Caco-2 (cell line): ENCODE measurements around the gene MYO1E. TPM values are rescaled to one million over a fixed set of nuclear protein-coding genes. Genes with fewer than 3 reads are reported as not detected.

Experiments used
- BruUV-seq: library from RNA; stranded (reverse); fragments of 400-500 nt; replicated peaks from 2 replicates; lab custom pipeline; 2021; lab: Mats Ljungman, UMichigan
- CTCF ChIA-PET: fragments of 300-600 bp; sonication (Branson Sonifier 250); formaldehyde crosslinking; loops from one replicate; lab custom pipeline; 2022; ENCODE audit warnings: antibody characterized with exemption; lab: Charles Lee
- POLR2A ChIA-PET: fragments of 300-600 bp; sonication (Branson Sonifier 250); formaldehyde crosslinking; loops from one replicate; lab custom pipeline; 2022; ENCODE audit warnings: antibody characterized with exemption; lab: Charles Lee
- DNase-seq, 2 experiments: peaks; one replicate each; pipeline versions ENCODE4 v3.0.0 to v3.0.0-alpha.2; 2020 to 2022
- H3K27me3 ChIP-seq: replicated peaks from 2 replicates; pipeline ENCODE4 v1.6.0; 2011; ENCODE audit warnings: low read length; ENCODE audit not compliant: control insufficient read depth, insufficient read depth
- H3K36me3 ChIP-seq: 2 replicates; pipeline ENCODE4 v1.5.1; 2011; ENCODE audit warnings: low read length; ENCODE audit not compliant: control insufficient read depth, insufficient read depth
- H3K4me1 ChIP-seq: fragments of 250-450 bp; sonication (Bioruptor Pico); 2 replicates; pipeline ENCODE4 v1.5.1; 2020; ENCODE audit warnings: mild to moderate bottlenecking
- H3K4me3 ChIP-seq: 2 replicates; pipeline ENCODE4 v1.5.1; 2011; ENCODE audit warnings: low read depth, mild to moderate bottlenecking, control low read depth, low read length
- H3K9me3 ChIP-seq: fragments of 250-450 bp; sonication (Bioruptor Pico); 2 replicates; pipeline ENCODE4 v1.5.1; 2020; ENCODE audit warnings: mild to moderate bottlenecking, moderate library complexity
- H3K27ac Mint-ChIP-seq: one replicate; pipeline ENCODE4 v1.8.0; 2022; ENCODE audit warnings: mixed read lengths; ENCODE audit not compliant: unreplicated experiment
- H3K27me3 Mint-ChIP-seq: one replicate; pipeline ENCODE4 v1.8.0; 2022; ENCODE audit warnings: mixed read lengths; ENCODE audit not compliant: insufficient read depth, unreplicated experiment
- H3K36me3 Mint-ChIP-seq: one replicate; pipeline ENCODE4 v1.8.0; 2022; ENCODE audit warnings: mild to moderate bottlenecking, mixed read lengths; ENCODE audit not compliant: insufficient read depth, unreplicated experiment
- H3K4me1 Mint-ChIP-seq: one replicate; pipeline ENCODE4 v1.8.0; 2022; ENCODE audit warnings: low read depth, mixed read lengths; ENCODE audit not compliant: unreplicated experiment
- H3K4me3 Mint-ChIP-seq: one replicate; pipeline ENCODE4 v1.8.0; 2022; ENCODE audit warnings: mild to moderate bottlenecking, moderate library complexity, mixed read lengths; ENCODE audit not compliant: unreplicated experiment
- H3K9me3 Mint-ChIP-seq: one replicate; pipeline ENCODE4 v1.8.0; 2022; ENCODE audit warnings: mixed read lengths; ENCODE audit not compliant: unreplicated experiment
- intact Hi-C: fragments of 100-400 bp; cut with micrococcal nuclease; formaldehyde crosslinking; loops from one replicate; pipeline ENCODE4 v1.10.0; 2022; ENCODE audit not compliant: unreplicated experiment
- total RNA-seq: library from RNA; stranded (reverse); gene quantifications from 2 replicates; pipeline ENCODE4 v1.2.3, GENCODE V29; 2022
- TF ChIP-seq, protein P1 (sequence below), 2 experiments: fragments of 200-600 bp in 1 of 2; IDR thresholded peaks; 1 replicate in 1 of 2; 2 replicates in 1 of 2; pipeline versions ENCODE4 v1.5.1 to v1.8.0; 2011 to 2022; ENCODE audit warnings: antibody characterized with exemption in 1 of 2, control low read depth in 1 of 2, inconsistent platforms in 1 of 2, low read depth in 1 of 2, low read length in 1 of 2, mild to moderate bottlenecking in 1 of 2, moderate library complexity in 1 of 2; ENCODE audit not compliant: insufficient read depth in 1 of 2, severe bottlenecking in 1 of 2, unreplicated experiment in 1 of 2

Gene MYO1E
- total RNA-seq, 1 experiment from 2014 or later = 187 TPM

DNA sequence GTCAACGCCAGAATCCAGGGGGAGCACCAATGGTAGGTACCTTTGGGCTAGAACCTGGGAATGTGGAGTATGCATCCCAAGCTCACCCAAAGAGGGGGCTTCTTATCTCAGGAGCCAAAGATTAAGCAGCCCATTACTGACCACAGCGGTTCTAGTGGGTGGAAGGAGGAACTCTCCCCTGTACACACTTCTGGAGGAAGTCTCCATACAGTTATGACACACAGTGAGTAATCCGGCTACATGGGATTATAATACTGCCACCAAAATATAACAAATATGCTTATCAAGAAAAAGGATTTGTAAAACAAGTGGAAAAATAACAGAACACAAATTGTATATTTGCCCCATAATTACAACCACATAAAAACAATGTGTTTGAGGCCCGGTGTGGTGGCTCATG is 8.4 kb downstream of the MYO1E start:
- intact Hi-C loops = no loop called here
- ChIA-PET CTCF (no interaction called here), POLR2A (no interaction called here)
- Mint-ChIP-seq H3K27ac (no peak overlapping the region), H3K9me3 (peaks cover 9% of the 10 kb centered on the region), H3K4me1 (peaks cover 16% of the 10 kb centered on the region), H3K4me3 (no peak overlapping the region), H3K27me3 (no peaks in the 10 kb centered on the region), H3K36me3 (peaks cover 6% of the 10 kb centered on the region)
- Histone ChIP-seq H3K27me3 (no peaks in the 10 kb centered on the region), H3K36me3 (no peaks in the 10 kb centered on the region), H3K4me1 (peaks cover 26% of the 10 kb centered on the region), H3K4me3 (no peak overlapping the region), H3K9me3 (no peaks in the 10 kb centered on the region)
- TF ChIP-seq, protein P1, sequence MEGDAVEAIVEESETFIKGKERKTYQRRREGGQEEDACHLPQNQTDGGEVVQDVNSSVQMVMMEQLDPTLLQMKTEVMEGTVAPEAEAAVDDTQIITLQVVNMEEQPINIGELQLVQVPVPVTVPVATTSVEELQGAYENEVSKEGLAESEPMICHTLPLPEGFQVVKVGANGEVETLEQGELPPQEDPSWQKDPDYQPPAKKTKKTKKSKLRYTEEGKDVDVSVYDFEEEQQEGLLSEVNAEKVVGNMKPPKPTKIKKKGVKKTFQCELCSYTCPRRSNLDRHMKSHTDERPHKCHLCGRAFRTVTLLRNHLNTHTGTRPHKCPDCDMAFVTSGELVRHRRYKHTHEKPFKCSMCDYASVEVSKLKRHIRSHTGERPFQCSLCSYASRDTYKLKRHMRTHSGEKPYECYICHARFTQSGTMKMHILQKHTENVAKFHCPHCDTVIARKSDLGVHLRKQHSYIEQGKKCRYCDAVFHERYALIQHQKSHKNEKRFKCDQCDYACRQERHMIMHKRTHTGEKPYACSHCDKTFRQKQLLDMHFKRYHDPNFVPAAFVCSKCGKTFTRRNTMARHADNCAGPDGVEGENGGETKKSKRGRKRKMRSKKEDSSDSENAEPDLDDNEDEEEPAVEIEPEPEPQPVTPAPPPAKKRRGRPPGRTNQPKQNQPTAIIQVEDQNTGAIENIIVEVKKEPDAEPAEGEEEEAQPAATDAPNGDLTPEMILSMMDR (IDR thresholded peaks at IDR 0.05; ENCODE audit: insufficient read depth in 1 of 2, low read depth in 1 of 2, low read length in 1 of 2, severe bottlenecking in 1 of 2, unreplicated experiment in 1 of 2) = no peak
- no peak for DNase-seq
- no TSS peak for BruUV-seq

DNA sequence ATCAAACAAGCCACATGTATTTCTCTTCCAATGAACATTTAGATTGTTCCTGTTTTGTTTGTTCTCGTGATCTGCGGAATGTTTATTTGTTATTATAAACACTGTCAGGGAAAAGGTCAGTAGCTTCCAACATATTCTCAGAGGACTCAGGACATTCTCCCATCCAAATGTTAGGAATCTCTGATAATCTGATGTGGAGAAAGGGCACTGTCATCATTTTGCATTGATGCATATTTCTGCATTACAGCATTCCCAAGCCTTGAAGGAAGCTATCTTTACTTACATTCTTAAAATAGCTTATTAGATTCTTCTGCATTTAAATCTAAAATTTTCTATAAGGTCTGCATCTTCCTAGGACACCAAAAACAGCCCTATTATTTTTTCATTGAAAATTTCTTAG is 10.3 kb downstream of the MYO1E start:
- Histone ChIP-seq H3K9me3 (no peaks in the 10 kb centered on the region), H3K4me3 (no peak overlapping the region), H3K36me3 (no peaks in the 10 kb centered on the region), H3K4me1 (peaks cover 17% of the 10 kb centered on the region), H3K27me3 (no peaks in the 10 kb centered on the region)
- Mint-ChIP-seq H3K4me3 (no peak overlapping the region), H3K27ac (no peak overlapping the region), H3K27me3 (no peaks in the 10 kb centered on the region), H3K9me3 (peaks cover 9% of the 10 kb centered on the region), H3K36me3 (peaks cover 4% of the 10 kb centered on the region), H3K4me1 (peaks cover 10% of the 10 kb centered on the region)
- TF ChIP-seq, protein P1 (IDR thresholded peaks at IDR 0.05; ENCODE audit: insufficient read depth in 1 of 2, low read depth in 1 of 2, low read length in 1 of 2, severe bottlenecking in 1 of 2, unreplicated experiment in 1 of 2) = no peak
- no TSS peak for BruUV-seq
- POLR2A ChIA-PET = no interaction called here
- CTCF ChIA-PET = no interaction called here
- no peak for DNase-seq
- intact Hi-C loops = no loop called here

DNA sequence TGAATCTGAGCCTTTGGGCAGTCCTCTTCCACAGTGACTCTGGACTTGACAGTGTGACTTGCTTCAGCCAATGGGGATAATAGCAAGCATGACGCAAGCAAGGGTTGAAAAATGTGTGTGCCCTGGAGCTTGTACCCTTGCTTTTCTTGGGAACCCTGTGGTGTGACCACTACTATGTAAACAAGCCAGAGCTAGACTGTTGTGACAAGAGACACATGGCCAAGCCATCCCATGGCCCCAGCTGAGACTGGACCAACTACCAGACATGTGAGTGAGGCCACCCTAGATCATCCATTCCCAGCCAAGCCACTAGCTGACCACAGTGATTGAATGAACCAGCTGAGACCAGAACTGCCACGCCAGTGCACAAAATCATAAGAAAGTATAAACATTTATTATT is 11.8 kb downstream of the MYO1E start:
- H3K9me3 ChIP-seq = no peaks in the 10 kb centered on the region
- peaks cover 4% of the 10 kb centered on the region for H3K36me3 Mint-ChIP-seq
- no peak overlapping the region for H3K4me3 ChIP-seq
- intact Hi-C loops = no loop called here
- H3K4me1 Mint-ChIP-seq = peaks cover under 1% of the 10 kb centered on the region
- no peak overlapping the region for H3K4me3 Mint-ChIP-seq
- 0 out of 2 replicates have a peak, but pooled peaks cover 7% of the 10 kb centered on the region for H3K4me1 ChIP-seq
- H3K27me3 ChIP-seq = no peaks in the 10 kb centered on the region
- no peak for DNase-seq
- CTCF ChIA-PET = no interaction called here
- no peak overlapping the region for H3K27ac Mint-ChIP-seq
- BruUV-seq = no TSS peak
- POLR2A ChIA-PET = interaction anchor here (2.2 kb wide), 1 partner anchor 12 kb away, joined by 9 read pairs; the partner anchor contains the start of gene MYO1E
- no peaks in the 10 kb centered on the region for H3K36me3 ChIP-seq
- peaks cover 2% of the 10 kb centered on the region for H3K9me3 Mint-ChIP-seq
- TF ChIP-seq, protein P1 (IDR thresholded peaks at IDR 0.05; ENCODE audit: insufficient read depth in 1 of 2, low read depth in 1 of 2, low read length in 1 of 2, severe bottlenecking in 1 of 2, unreplicated experiment in 1 of 2) = no peak
- no peaks in the 10 kb centered on the region for H3K27me3 Mint-ChIP-seq
